Hematopoietic multipotent progenitor cell treated with erythropoietin and hydrocortisone succinate and interleukin-3 and kit ligand, for 4 days (in vitro differentiated cells): ENCODE measurements around the gene SNX32.

Experiments
- DNase-seq: peaks from one replicate; pipeline ENCODE4 v3.0.0-alpha.2; 2015

Gene SNX32

GRCh38 chr11:65869643-65870306, 36.0 kb downstream of the SNX32 start:
- DNase-seq, result no peak

- DNase-seq, result no peak
Measured at GRCh38 chr11:65870307-65870658, 36.5 kb downstream of the SNX32 start.

- DNase-seq, result no peak
Measured at GRCh38 chr11:65870706-65871681, 37.2 kb downstream of the SNX32 start.

- no peak for DNase-seq
Measured at GRCh38 chr11:65871811-65872548, 38.2 kb downstream of the SNX32 start.

DNA sequence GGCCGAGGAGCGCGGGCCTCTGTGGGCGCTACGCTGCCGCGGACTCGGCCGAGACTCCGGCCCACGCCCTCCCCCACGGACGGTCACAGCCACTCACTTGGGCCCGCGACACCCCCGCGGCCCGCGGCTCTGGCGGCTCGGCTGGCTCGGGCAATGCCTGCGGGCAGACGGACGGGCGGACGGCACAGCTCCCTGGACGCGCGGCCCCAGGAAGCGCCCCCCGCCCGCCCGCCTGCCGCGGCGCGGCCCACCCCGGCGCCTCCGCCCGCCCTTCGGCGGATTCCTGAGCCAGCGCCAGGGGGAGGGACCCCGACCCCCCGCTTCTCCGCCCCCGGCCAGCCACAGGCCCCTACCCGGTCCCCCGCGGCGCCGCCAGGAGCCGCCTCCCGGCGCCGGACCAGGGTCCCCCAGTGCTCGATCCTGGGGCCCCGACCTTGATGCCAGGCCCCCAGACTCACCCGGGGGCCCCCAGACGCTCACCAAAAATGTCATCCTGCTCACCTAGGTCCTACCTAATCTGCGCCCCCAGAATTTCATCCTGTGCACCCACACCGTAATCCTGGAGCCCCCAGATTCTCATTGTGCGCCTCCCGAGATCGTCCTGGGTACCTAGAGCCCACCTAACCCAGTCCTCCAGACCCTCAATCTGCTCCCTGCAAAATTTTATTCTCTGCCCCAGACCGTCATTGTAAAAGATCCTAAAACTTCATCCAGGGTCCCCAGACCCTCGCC, 39.0 kb downstream of the SNX32 start, which contains the start of gene EFEMP2:
TSS of gene EFEMP2 (minus strand) at position 215 of the 732 bp plus-strand sequence. CDS start 446 bp downstream, outside the sequence.
- DNase-seq, result no peak

DNA sequence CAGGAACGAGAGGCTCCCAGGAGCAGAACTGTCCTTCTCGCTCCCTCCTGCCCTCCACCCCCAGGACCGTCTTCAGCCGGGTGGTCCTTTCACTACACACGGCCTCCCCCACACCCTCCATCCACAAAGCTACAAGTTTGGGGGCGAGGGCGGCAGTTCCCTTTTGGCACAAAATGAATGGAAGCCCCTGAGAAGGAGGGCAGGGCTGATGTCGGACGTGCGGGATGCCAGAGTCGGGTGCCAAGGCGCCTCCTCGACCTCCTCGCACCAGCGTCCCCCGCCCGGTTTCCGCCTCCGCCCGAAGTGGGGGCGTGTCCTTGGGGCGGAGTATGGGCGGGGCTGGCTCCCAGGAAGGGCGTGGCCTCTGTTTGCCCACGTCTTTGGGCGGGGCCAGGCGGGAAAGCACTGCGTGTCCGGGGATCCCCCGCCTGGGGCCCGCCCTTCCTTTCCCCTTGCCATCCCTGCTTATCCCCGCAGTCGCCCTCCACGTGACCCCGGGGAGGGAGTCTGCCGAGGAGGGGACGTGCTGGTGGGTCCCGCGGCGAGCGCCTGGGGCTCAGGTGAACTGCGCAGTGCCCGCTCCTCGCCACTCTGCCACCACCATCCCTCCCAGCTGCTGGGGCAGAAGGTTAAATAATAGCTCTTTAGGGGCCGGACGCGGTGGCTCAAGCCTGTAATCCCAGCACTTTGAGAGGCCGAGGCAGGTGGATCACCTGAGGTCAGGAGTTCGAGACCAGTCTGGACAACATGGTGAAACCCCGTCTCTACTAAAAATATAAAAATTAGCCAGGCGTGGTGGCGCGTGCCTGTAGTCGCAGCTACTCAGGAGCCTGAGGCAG, 39.8 kb downstream of the SNX32 start:
- DNase-seq, result peak; percentile 96

DNA sequence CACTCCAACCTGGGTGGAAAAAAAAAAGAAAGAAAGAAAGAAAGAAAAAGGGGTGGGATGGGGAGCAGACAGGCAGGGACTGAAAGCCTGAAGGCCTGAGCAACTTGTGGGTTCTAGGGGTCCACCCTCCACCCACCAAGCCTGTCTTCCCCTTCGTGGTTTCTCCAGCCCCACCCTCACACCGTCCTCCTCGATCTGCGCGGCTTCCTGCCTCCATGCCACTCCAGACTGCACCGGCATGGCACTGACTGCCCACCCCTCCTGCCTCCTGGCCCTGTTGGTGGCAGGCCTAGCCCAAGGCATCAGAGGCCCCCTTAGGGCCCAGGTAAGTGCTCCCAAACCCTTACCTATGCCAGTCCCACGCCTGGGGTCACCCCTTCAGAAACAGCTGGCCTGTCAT, 45.9 kb downstream of the SNX32 start, which contains the start of gene CTSW:
TSS of gene CTSW (plus strand) at position 221 of the 400 bp plus-strand sequence. CDS start at position 239, 18 bp downstream.
- peak; percentile 92 for DNase-seq

DNA sequence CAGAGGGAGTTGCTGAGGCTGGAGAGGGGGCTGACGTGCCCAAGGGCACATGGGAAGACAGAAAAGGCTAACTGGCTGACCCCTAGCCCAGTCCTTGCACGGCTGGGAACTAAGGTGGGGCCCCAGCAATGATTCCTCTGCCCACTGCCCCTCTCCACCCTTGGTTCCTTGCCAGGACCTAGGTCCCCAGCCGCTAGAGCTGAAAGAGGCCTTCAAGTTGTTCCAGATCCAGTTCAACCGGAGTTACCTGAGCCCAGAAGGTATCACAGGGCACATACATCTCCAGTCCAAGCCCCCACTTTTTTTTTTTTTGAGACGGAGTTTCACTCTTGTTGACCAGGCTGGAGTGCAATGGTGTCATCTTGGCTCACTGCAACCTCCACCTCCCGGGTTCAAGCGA, 46.3 kb downstream of the SNX32 start:
- no peak for DNase-seq

DNA sequence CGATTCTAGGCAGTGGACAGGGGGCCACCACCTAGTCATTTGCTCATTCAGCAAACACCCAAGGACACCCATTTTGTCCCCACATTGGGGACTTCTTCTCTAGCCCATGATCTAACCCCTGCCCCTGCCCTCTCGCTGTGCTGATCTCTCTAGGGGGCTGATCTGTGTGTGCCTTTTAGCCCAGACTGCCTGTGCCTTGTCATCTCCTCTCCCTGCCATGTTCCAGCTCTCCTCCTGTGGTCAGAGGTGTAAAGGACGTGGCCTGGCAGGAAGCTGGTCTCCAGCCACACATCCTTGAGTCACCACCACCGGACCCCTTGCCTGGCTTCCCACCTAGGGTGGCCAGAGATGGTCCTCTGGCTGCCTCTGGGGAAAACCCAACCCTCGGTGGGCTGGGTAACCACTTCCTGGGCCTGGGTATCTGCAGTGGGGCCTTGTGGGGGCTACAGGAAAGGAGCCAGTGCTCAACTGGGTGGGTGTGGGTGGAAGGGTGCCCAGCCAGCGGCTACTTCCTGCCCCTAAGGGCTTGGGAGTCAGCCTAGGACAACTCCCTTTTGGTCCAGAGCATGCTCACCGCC, 47.2 kb downstream of the SNX32 start:
- DNase-seq, result no peak

GRCh38 chr11:65882120-65883057, 48.6 kb downstream of the SNX32 start:
- DNase-seq, result no peak

DNA sequence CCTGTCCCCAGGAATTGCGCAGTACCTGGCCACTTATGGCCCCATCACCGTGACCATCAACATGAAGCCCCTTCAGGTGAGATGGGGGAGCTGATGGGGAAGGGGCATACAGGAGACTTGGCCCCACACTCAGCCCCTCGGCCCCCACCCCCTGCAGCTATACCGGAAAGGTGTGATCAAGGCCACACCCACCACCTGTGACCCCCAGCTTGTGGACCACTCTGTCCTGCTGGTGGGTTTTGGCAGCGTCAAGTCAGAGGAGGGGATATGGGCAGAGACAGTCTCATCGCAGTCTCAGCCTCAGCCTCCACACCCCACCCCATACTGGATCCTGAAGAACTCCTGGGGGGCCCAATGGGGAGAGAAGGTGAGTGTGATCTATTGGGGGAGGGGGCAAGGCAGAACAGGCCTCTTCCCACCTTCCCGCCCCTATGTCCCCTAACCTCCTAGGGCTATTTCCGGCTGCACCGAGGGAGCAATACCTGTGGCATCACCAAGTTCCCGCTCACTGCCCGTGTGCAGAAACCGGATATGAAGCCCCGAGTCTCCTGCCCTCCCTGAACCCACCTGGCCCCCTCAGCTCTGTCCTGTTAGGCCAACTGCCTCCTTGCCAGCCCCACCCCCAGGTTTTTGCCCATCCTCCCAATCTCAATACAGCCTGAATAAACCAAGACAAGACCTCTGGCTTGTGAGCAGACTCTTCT, 49.4 kb downstream of the SNX32 start:
- no peak for DNase-seq

DNA sequence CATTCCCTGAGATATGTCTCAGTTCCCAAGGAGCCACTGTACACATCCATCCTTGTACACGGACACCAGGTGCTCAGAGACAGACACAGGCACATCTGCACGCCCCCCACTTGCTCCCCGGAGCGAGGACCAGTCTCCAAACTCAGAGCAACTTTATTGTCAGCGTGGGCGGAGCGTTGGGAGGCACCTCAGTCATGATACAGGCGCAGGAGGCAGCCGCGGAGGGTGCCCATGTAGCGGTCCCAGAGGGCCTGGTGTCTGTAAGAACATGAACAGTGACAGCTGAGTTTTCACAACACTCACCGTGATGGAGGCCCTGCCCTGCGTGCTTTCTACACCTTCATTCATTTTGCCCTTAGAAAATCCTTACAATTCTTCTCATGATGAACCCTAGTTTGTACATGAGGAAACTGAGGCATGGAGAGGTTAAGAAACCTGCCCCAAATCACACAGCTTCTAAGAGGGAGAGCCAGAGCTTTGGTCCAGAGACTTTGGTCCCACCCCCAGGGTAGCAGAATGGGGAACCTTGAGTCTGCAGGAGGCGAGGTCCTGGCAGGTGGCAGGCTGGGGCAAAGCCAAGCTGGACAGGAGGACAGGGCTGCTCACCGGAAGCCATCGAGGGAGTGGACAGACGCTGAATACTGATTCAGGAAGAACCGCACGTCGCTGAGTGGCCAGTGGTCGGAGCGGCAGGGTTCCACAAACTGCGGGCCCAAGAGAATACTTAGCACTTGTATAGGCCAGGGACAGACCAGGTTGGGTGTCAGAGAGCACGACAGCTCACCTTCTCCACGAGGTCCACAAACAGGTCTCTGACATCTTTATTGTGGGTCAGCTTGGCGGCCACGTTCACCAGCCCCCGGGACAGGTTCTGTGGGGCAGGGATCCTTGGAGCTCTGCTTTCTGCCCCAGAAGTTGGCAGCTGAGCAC, 50.3 kb downstream of the SNX32 start:
- DNase-seq, result no peak

DNA sequence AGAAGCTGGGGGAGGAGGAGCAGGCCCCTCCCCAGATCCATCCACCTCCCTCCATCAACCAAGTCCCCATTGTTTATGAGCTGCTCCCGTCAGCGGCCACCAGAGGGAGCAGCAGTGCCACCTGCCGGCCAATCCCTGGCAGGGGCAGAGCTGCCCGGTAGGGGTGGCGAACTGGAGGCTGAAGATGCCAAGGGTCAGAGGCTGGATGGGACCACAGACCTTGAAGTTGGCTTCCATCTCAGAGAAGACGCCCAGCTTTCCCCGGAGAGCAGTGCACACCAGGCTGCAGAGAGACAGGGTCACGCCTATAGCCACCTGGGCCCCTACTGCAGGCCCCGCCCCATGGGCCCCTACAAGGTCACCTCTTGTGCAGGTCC, 50.9 kb downstream of the SNX32 start:
- peak; percentile 91 for DNase-seq

DNA sequence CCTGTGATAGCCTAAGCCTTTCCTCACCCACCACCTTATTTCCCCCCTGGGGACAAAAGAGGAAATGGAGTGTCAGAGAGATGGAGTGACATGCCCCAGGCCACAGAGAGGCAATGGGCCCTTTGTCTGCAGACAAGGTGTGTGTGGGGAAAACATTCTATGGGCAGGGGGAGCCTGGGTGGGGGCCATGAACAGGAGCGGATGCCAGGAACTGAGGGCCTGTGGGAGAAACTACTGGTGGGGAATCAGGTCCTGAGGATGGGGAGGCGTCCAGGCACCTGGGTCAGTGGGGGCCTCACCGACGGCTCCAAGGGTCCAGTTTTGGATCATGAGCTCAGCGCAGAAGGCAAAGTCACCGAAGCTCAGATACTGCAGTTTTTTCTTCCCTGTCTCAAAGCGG, 51.5 kb downstream of the SNX32 start:
- no peak for DNase-seq

- DNase-seq, result no peak
Measured at GRCh38 chr11:65885808-65886536, 52.2 kb downstream of the SNX32 start.

- no peak for DNase-seq
Measured at GRCh38 chr11:65886826-65887722, 53.3 kb downstream of the SNX32 start.
